Measurements from ENCODE around the gene FAM20C.

Gene FAM20C

GRCh38 chr7:211033-211714 lies 18.8 kb downstream of the FAM20C start:
- DNase-seq, result no peak

GRCh38 chr7:211715-212058 lies 19.3 kb downstream of the FAM20C start:
- DNase-seq, result no peak

- DNase-seq, result no peak
Measured at GRCh38 chr7:212754-213153, 20.4 kb downstream of the FAM20C start.

- no peak for DNase-seq
Measured at GRCh38 chr7:213324-213993, 21.1 kb downstream of the FAM20C start.

GRCh38 chr7:214410-215212 lies 22.2 kb downstream of the FAM20C start:
- DNase-seq, result no peak

GRCh38 chr7:216360-217300 lies 24.3 kb downstream of the FAM20C start:
- DNase-seq, result no peak

- DNase-seq, result no peak
Measured at GRCh38 chr7:217781-218180, 25.4 kb downstream of the FAM20C start.

- DNase-seq, result no peak
Measured at GRCh38 chr7:218316-218715, 25.9 kb downstream of the FAM20C start.

- DNase-seq, result no peak
Measured at GRCh38 chr7:218896-219580, 26.7 kb downstream of the FAM20C start.

- DNase-seq, result no peak
Measured at GRCh38 chr7:219581-220150, 27.3 kb downstream of the FAM20C start.

- DNase-seq, result no peak
Measured at GRCh38 chr7:220151-220841, 27.9 kb downstream of the FAM20C start.

- DNase-seq, result no peak
Measured at GRCh38 chr7:221978-222715, 29.8 kb downstream of the FAM20C start.

GRCh38 chr7:222716-223041 lies 30.3 kb downstream of the FAM20C start:
- DNase-seq, result no peak

GRCh38 chr7:223118-223800 lies 30.9 kb downstream of the FAM20C start:
- DNase-seq, result no peak

GRCh38 chr7:223861-224260 lies 31.5 kb downstream of the FAM20C start:
- no peak for DNase-seq

- no peak for DNase-seq
Measured at GRCh38 chr7:226281-226895, 34.0 kb downstream of the FAM20C start.

GRCh38 chr7:227926-228325 lies 35.6 kb downstream of the FAM20C start:
- DNase-seq, result no peak

GRCh38 chr7:228610-229009 lies 36.2 kb downstream of the FAM20C start:
- DNase-seq, result no peak

- no peak for DNase-seq
Measured at GRCh38 chr7:229184-229964, 37.0 kb downstream of the FAM20C start.
